Spleen (tissue), 7 donors: ENCODE results near the gene PTPRG.

Experiments
- POLR2A ChIP-seq, 3 donors: fragments of 450-650 bp; IDR thresholded peaks; one replicate each; pipeline ENCODE4 v1.5.1; 2017; ENCODE audit warnings: antibody characterized with exemption in 3 of 3, mild to moderate bottlenecking in 1 of 3
- POLR2AphosphoS5 ChIP-seq, 3 donors: sonication (generic); formaldehyde crosslinking; IDR thresholded peaks; one replicate each; pipeline ENCODE4 v1.5.1; 2017; ENCODE audit warnings: antibody characterized with exemption in 3 of 3
- TF ChIP-seq, protein P1 (sequence below), 11 experiments: fragments of 200-600 bp in 7 of 11; fragments of 450-650 bp in 4 of 11; sonication (generic) in 4 of 11; IDR thresholded peaks in 8 of 11; conservative IDR thresholded peaks in 3 of 11; 1 replicate in 7 of 11; 2 replicates in 4 of 11; pipeline versions ENCODE4 v1.4.0 to v1.8.0; 2016 to 2021; ENCODE audit warnings: antibody characterized with exemption in 11 of 11, inconsistent platforms in 4 of 11, mild to moderate bottlenecking in 1 of 11
- donor health status: DM: no; HTN: no; CAD: no; lungs with moderate emphysema.
- donor health status: DM: no; HTN: no; CAD: no.
- donor health status: DM: no; HTN: no; CAD: no.

DNA sequence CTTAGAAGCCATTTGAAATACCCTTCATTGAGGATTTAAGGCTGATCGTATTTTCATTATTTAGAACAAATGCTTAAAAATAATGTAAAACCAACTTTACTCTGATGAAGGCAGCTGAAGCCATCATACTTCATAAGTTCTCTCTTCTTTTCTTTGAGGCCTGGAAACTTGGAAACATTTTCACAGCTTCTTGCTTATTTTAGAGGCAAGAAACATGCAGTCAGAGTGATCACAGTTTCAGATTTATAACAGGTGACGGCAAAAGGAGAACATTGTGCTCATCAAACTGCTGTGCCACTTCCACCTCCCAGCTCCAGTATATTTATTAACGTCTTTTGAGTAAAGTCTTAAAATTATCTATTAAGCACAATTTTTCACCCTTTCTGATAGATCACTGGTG, 376.1 kb downstream of the PTPRG start:
- TF ChIP-seq POLR2A (IDR thresholded peaks at IDR 0.05) = no peak
- no peak for TF ChIP-seq POLR2AphosphoS5 (IDR thresholded peaks at IDR 0.05)
- TF ChIP-seq, protein P1, sequence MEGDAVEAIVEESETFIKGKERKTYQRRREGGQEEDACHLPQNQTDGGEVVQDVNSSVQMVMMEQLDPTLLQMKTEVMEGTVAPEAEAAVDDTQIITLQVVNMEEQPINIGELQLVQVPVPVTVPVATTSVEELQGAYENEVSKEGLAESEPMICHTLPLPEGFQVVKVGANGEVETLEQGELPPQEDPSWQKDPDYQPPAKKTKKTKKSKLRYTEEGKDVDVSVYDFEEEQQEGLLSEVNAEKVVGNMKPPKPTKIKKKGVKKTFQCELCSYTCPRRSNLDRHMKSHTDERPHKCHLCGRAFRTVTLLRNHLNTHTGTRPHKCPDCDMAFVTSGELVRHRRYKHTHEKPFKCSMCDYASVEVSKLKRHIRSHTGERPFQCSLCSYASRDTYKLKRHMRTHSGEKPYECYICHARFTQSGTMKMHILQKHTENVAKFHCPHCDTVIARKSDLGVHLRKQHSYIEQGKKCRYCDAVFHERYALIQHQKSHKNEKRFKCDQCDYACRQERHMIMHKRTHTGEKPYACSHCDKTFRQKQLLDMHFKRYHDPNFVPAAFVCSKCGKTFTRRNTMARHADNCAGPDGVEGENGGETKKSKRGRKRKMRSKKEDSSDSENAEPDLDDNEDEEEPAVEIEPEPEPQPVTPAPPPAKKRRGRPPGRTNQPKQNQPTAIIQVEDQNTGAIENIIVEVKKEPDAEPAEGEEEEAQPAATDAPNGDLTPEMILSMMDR (IDR thresholded peaks at IDR 0.05 in 8 of 11, conservative IDR thresholded peaks at IDR 0.05 in 3 of 11) = no peak
